GM10847 (cell line): Measurements from ENCODE around the gene CARS1.

Experiments used
- POLR2A ChIP-seq: IDR thresholded peaks from 2 replicates; pipeline ENCODE4 v1.6.1; 2011; ENCODE audit not compliant: insufficient read length; ENCODE audit errors: extremely low read depth

Gene CARS1

DNA sequence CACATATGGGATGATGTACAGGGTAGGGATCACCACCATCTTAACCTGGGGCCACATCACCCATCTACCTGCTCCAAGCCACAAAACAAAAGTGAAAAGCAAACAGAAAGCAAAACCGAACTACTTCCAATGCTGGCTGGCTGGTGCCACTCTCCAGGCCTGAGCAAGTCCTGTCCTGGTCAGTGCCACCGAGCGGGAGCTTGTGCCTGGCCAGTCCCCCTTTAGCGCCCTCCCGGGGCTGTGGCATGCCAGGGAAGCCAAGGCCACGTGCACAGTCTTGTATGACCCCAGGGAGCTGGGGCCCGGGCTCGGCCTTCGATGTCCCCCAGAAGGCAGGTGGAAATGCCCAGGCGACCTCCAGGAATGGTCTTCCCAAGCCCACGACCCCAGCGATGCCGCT is 47.2 kb downstream of the CARS1 start:
- no peak for TF ChIP-seq POLR2A

DNA sequence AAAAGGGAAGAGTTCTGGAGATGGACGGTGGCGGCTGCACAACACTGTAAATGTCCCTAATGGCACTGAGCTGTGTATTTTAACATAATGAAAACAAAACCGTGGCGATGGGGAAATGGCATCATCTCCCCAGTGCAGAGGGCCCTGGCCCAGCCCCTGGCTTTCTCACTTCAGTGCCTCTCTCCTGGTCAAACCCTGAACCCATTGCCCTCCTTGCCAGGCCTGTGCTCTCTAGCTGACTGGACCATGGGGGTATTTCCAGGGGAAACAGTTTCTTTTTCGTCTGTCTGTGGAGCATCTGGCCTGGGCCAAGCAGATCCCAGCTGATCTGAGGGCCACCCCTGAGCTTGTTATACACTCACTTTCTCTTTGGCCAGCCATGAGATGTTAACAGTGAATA is 47.7 kb downstream of the CARS1 start:
- no peak for TF ChIP-seq POLR2A

DNA sequence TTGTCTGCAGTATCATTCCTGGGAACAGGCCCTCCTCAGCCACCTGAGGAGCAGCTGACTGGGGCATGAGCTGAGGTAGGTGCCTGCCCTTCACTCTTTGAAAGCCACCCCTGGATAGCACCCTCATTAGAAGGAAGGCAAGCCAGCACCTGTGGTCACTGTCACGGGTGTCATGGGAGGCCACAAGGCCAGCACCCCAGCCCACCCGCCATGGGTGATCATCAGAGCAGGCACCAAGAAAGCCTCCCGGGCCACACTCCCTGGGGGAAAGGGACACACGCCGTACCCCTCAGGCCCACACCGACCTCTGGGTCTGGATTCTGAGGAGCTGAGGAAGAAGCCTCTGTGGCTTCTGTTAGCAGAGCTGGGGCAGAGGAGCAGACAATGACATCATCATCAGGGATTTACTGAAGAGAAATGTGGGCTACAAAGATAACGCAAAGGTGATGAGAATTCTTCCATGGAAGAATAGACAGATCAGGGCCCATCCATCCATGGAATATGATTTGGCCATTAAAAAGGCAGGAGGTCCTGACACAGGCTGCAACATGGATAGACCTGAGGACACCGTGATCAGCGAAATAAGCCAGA is 48.4 kb downstream of the CARS1 start:
- no peak for TF ChIP-seq POLR2A

DNA sequence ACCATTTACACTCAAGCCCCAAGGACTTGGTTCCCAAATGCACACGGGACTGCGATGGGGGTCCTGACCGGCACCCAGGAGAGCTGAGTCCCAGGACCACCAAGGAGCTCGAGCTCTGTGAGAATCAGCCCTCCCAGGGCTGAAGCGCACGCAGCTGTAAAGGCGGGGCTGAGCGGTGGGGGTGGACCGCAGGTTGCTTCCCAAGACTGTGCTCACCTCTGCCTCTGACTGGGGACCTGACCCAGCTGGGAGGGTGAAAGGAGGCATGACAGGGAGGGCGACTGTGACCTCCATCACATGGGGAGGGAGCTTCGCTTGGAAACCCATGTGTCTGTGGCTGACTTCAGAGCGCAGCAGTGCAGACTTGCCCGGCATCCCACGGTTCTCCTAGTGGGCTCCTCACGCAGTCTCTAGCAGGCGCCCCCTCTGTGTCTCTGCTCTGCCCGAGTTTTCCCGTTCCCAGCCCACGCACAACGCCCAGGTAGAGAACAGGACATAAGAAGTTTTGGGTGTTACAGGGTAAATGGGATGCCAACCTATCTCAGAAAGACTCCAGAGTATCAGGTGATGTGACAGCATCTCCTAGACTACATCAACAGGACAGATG is 49.7 kb downstream of the CARS1 start:
- TF ChIP-seq POLR2A: no peak

DNA sequence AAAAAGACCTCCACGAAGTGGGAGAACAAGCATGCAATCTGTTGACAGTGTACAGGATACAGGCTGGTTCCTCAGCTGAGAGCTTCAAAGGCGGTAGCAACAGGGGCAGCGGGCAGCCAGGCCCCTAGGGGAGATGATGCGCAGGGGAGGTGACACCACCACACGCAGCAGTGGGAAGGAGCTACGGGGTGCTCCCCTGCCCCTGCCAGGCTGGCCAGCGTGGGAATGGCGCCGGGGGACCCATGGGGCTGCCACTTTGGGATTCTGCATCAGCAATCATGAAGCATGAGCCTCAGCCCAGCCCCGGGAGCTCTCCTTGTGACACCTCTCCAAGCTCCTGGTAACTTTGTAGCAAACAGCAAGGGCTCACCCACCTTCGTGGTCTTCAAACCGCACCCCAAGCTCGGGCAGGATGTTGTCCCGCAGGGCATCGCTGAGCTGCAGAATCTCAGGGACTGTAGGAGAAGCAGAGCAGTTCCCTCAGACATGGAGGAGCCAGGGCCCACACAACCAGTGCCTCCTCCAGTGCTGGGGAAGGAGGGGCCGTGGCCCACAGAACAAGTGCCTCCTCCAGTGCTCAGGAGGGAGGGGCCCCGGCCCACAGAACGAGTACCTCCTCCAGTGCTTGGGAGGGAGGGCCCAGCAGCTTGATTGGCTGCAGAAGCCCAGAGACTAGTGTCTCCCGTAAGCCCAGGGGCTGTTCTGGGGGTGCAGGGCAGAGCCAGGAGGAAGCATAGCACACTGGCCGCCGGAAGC is 50.5 kb downstream of the CARS1 start:
- no peak for TF ChIP-seq POLR2A

DNA sequence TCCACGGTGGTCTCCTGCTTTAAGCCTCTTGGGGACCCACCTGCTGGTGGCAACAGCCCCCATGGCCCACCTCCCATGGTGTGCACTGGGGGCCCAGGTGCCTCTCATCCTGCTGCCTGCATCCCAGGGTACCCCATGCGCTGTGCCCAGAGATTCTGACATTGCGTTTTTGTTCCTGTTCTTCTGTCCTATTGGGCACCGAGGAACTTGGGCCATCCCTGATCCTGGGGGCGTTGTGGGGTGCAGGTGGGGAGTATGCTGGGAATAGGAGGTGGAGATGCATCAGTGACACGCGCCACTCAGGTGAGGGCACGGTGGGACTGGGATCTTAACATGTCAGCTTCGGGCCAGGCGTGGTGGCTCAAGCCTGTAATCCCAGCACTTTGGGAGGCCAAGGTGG is 52.7 kb downstream of the CARS1 start:
- TF ChIP-seq POLR2A: no peak

DNA sequence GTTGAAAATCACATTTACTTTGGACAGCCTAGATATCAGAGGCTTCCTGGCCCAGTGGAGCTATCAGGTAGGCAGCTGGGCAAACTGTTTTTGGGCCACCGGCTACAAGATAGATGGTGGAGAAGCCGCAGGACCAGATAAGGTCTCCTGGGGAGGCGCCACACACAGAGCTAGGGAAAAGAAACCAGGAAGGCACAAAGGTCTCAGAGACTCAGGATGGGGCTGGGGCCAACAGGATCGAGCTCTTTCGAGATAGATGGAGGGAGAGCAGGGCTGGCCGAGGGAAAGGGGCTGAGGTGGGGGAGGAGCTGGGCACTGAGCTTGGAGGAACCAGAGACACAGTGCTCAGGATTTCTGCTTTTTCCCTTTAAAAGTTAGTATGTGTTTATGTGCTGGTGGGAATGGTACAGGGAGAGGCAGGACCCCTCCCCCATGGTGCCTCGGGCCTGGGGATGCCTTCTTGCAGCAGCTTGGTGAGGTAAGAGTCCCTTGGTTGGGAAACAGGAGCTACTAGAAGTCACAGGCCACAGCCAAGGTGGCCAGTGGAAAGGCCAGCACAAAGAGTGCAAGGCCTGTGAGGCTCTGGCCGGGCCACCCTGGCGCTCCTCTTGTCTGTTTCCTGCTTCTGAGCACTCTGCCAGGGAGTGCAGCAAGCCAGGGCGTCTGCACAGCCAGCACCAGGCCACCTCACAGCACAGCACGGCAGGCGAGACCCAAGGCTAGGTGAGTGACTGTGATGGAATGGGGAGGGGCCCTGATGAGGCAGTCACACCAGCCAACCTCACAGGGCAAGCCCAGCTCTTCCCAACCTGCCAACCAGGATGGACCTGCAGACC is 53.6 kb downstream of the CARS1 start:
- TF ChIP-seq POLR2A: no peak

DNA sequence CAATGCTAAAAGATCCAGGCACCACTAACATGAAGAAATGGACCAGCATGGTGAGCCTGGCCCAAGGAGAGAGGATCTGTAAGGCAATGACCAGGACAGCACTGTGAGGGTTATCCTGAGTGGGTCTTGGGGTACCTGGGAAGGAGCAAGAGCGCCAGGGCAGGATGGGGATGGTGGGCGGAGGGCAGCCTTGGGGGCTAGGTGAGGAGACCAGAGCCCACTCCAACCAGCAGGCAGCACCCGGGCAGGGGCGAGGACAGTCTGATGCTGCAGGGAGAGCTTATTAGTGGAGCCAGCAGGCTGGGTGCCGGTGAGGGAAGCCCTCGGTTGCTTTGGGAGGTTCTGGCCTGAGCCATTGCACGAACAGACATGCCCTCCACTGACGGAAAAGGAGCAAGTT is 54.4 kb downstream of the CARS1 start:
- no peak for TF ChIP-seq POLR2A

DNA sequence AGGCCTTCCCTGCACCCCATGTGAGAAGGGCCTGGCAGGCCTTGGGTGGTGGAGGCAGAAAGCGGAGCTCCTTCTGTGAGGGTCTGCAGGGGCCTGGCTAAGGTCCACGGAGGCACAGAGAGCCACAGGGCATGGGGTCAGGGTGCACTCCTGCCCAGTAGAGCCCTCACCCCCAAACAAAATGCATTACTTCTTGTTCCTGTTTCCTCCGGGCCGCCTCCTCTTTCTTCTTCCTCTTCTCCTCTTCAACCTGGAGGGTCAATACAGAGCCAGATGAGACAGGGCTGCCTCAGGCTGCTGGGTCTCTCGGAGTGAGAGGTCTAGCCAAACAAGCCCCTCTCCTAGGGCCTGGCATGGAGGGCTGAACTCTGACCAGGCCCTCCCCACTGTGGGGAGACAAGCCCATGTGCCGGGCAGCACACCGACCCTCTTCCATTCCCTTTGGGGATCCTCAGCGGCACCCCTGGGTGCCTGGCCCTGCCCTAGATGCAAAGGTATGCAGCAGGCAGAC is 54.8 kb downstream of the CARS1 start:
- TF ChIP-seq POLR2A: no peak

DNA sequence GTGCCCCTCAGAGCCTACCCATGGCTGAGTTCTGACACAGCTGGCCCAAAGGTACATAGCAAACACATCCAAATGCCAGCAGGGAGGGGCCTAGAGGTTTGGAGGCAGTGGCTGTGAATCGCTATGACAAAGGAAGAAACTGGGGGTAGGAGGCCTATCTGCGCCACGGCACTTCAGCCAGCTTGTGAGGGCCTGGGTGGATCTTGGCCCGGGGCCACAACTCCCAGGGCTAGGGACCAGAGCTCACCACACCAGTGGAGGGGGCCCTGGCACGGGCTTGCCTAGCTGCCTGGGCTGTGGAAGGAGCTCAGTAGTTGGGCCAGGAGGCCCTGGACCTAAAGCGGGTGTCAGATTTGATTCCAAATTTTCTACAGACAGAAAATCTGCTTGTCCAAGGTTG is 55.7 kb downstream of the CARS1 start:
- TF ChIP-seq POLR2A: no peak

DNA sequence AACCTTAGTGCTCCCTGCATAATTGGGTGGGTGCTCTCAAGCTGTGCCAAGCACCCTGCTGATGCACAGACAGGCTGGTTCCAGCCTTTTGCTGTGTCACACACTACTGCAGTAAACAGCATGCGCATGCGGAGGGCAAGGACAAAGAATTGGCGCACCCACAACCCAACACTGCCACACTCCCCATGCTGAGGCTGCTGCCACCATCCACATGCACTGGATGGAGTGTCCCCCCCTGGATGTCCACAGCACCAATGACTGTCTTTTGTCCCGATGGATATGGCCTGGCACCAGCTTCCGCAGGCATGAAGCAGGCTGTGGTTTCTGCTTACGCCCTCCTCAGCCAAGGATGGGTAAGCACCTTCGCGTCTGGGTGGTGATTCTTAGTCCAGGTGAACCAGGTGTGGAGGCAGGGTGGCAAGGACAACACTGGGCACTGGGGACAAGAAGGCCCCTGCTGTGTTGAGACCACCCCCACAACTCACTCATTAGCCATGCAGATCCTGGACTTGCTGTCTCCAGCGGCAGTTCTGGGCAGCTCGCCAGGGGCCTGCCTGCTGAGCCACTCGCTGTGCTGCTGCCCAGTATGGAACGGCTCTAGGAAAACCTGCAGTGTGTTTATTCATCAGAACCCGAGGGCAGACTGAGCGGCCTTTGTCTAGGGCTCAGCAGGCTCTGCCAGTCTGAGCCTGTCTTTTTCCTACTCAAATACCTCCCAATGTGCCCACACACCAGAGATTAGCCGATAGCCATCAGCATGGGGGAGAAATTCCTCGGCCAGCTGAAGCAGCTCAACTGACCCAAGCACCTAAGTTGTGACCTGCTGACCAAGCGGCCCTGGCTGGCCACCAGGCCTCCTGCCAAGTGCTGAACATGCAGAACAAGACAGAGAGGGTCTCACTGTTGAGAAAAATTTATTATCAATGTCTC is 56.9 kb downstream of the CARS1 start:
- no peak for TF ChIP-seq POLR2A

DNA sequence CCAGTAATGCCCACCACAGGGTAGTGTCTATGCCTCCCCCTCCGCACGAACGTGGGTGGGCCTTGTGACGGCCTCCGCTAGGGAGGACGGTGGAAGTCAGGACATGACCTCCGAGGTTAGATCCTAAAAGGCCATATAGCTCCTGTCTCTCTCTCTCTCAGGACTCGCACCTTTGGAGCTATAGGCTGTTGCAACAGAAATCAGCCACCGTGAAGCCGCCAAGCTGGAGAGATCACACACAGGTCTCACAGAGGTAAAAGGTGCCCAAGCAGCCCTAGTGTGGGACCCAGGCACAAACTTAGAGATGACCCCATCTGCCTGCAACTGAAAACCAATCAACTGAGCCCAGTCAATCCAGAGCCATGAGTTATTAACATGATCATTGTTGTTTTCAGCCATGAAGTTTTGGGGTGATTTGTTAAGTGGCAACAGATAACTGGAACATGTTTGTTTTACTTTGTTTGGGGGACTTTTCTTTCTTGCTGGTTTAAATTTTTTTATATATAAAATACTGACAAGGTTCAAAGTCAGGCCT is 57.7 kb downstream of the CARS1 start:
- TF ChIP-seq POLR2A: no peak

DNA sequence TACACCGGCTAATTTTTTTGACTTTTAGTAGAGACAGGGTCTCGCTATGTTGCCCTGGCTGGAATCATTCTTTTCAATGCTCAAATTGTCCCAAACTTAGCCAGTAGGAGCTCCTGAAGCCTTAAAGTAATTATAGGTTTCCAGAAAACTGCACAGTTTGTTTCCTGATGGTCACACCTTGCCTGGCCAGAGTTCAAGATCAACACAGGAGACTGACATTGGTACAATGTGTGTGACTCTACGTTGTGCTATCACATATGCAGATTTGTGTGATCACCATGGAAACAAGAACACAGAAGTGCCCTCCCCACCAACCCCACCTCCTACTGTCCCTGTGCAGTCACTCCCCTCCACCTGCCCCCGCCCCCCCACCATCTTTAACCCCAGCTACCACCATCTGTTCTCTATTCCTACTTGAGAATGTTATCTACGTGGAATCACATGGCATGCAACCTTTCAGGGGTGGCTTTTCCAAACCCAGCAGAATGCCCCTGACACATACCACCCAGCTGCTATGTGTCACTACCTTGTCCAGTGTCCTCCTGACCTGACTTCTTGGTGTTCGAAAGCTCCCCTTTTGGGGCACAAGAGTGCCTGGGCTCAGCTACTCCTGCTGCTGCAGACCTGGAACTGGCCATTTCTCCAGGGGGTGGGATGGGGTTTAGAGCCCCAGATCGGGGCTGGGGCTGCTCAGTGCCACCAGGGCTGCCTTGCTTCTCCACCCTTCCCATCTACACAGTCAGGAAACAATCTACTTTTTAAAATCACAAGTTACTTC is 59.0 kb downstream of the CARS1 start:
- TF ChIP-seq POLR2A: no peak
